NCI-H1417 (cell line): ENCODE measurements around the gene DGKB.
A peak's percentile ranks its signal among the peaks of the same experiment; 100 is the strongest.
"Not testable (repeated sequence)": the region's sequence is repeated elsewhere in the genome, so short reads cannot be mapped to it uniquely, and the experiment has no call there.

Experiments used
- DNase-seq, 3 experiments: peaks; one replicate each; lab custom pipeline; 2025; lab: John Stamatoyannopoulos, UW

DGKB gene

DNA sequence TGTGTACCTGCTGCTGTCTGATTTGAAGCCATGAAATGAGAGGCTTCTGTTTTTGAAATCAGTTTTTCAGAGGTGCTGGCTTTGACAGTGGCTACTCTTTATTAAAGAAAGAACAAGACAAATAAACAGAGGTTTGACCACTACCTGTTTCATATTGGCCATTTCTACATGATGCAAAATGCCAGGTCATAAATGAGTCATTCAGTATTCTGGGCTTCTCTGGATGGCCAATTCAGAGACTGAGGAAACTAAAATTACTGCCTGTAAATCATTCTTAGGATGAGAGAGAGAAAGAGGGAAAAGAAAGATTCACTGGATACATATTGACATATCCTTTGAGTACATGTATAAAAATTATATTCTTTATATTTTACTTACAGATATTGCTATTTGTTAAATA, 609.8 kb downstream of the DGKB start:
- DNase-seq: no peak

DNA sequence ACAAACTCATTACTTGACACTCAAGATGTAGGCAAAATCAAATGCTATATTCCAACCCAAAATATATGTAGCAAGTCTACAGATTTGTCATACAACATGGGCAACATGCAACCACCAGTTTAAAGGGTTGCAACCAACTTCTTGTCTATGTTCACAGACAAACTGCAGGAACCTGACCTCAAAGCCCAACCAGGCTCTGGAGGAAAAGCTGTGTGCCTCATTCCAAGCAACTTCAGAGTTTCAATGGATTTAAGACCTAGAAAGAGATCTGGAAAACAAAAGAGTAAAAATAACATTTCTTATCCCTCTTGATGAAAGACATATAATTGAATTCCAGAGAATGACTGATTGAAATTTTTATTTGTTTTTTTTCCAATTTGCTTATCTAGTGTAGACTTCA, 612.6 kb downstream of the DGKB start:
- no peak for DNase-seq

DNA sequence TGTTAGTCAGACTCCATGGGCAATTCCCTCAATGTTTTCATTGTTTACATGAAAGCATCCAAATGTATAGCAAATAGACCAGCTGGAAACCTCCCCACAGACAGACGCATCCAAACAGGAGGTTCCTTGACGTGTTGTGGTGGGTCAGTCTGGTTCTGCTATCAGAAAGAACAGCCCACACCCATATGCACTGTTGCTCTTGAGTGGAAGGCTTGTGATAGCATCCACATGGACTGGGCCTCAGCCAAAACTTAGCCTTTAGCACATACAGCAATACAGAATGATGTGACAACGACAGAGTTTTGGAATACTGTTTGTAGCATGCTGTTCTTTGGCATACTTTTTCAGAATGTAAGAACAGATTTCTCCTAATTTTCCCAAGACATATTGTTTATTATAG, 613.9 kb downstream of the DGKB start:
- DNase-seq: no peak

DNA sequence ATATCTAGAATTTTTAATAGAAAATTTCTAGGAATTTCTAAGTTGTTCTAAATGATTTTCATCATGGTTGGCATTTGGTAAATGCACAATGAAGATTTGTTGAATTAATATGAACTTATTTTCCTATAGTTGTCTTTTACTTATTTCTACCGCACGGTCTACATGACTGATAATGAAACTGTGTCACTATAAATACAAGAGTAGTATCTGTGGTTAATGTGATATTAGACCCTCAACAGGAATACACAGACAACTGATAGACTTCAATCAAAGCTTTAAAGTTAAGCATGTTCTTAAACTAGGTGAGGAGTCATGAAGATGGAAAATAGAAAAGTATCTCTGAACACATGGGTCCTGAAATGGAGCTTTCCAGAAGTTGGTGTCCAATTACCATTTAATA, 615.2 kb downstream of the DGKB start:
- no peak for DNase-seq

DNA sequence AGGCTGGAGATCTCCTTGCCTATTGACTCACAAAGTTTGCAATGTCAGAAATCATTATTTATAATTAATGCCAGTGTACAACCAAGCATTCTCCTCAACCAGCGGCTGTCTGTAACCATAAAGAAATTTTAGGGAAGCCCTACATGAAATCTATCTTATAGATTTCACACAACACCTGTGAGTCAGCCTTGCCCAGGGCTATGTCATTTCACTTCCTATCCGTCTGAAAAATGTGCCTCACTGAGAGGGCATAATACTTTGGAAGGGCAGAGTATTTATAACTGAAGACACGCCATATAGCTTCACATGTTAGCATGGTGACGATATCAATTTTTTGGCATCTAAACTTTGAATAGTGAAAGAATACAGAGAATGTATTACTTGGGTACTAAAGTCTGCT, 616.5 kb downstream of the DGKB start:
- DNase-seq: no peak

DNA sequence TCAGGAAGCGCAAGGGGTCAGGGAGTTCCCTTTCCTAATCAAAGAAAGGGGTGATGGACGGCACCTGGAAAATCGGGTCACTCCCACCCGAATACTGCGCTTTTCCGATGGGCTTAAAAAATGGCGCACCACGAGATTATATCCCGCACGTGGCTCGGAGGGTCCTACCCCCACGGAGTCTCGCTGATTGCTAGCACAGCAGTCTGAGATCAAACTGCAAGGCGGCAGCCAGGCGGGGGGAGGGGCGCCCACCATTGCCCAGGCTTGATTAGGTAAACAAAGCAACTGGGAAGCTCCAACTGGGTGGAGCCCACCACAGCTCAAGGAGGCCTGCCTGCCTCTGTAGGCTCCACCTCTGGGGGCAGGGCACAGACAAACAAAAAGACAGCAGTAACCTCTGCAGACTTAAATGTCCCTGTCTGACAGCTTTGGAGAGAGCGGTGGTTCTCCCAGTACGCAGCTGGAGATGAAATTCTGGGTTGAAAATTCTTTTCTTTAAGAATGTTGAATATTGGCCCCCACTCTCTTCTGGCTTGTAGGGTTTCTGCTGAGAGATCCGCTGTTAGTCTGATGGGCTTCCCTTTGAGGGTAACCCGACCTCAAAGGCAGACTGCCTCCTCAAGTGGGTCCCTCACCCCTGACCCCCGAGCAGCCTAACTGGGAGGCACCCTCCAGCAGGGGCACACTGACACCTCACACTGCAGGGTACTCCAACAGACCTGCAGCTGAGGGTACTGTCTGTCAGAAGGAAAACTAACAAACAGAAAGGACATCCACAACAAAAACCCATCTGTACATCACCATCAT, 623.3 kb downstream of the DGKB start:
- not testable (repeated sequence) for DNase-seq

DNA sequence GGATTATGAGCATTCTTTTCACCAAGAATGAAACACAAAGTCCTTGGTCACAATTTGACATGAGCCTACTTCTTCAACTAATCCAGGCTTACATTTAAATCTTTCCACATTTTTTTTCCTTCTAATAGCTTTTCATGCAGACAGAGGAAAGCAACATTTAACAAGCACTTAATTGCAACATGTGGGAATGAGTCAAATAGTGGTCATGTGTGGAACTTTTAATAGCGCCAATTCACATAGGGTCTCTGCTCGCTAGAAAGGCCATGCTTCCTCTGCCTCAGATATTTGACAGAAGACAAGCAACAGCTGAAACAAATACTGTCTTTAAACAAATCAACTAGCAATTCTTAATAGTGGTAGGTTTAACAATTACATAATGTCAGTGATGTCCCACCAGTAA, 627.2 kb downstream of the DGKB start:
- DNase-seq: no peak

DNA sequence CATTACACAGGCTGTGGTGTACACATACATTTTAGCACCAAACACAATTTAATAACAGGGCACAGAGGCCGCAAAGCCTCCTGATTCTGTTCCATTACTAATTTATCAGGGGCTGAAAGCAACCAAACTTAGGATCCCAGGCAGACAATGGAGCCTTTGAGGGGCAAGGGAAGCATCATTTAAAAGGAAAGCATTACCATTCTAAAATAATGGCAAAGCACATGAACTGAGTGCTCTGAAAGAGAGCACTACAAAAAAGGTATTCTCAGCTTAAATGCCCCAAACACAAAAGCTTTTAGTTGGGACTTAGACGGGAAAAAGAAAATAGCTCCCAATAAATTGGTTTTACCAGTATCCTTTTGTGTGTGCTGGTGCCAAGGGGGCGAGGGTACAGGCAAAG, 631.1 kb downstream of the DGKB start:
- DNase-seq: peak in 1 of 3 experiments; percentile 14

DNA sequence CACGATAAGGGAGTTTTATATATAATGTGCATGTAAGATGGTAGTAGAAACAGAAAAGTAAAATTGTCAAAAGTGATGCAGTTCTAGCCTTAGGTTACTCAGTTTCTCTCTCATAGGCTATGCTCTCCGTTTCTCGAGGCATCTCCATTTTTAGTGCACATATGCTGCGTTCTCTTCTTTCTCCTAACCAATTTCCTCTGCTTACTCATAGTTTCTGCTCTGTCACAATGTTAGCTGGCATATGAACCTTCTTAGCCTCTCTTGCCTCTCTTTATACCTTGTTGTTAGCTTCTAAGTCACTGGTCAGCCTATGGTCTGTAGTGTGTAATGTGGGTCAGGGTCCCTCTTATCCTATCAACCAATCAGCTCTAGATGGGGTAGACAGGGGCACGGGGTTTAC, 632.5 kb downstream of the DGKB start:
- DNase-seq: no peak

DNA sequence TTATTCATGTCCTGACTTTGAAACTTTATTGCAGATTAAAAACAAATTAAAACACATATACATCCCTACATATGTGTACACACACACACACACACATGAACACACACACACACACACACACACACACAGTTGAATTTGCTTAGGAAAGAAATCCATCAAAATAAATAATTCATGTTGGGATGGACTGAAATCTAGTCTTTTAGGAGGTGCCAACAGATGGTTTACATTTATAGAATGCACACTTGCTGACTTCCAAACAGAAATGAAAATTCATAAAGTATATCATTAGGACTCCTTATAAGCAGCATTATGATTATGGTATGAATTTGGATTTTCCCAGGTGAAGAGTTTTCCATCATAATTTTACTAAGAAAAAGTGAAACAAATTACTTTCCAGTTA, 642.5 kb downstream of the DGKB start:
- DNase-seq: no peak

DNA sequence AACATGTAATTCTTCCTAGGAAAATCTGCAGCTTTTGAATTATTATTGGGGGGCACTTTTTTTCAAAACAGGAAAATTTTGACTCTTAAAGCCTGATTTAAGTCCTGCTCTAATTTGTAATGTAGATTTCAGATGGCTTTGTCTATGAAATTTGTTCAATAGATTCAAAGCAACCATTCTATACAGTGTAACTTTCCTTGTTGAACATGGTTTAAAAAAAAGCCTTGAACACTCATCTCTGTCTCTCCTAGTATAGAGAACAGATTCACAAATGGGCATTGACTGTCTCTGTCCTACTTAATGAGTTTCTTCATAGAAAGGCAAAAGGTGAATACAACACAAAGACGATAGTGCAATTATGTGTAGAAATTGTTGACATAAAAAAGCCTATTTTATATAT, 643.7 kb downstream of the DGKB start:
- no peak for DNase-seq

DNA sequence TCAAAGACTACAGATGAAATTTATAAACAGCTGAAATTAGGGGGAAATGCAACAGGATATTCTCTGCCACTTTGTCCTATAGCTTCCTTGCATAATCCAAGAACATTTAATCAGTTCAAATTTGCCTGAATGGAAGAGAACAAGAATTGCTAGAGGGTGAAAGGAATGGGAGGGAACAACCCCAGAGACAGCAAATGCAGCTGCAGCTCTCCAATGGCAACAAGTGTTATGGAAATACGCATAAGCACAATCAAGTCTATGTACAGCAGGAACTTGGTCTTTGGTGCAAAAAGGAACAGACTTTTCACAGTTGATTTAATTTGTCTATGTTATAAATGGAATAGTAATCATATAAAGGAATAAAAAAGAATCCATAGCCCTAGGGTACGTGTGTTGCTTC, 644.1 kb downstream of the DGKB start:
- no peak for DNase-seq

DNA sequence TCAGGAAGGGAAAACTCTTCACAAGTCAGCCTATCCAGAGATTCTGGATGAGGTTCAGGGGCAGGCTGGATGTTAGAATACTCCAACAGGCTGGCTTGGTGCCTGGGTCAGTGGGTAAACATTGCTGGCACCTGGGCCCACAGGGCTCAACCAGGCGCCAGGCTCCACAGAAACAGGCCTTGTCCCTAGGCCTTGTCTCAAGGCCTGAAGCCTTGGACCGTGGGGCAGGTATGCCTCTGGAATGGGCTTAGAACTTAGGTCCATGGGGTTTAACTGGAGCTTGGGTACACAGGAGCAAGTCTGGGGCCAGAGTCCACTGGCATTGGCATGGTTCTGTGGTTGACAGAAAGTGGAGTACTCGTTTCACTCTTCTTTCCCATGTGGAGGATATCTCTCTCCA, 650.1 kb downstream of the DGKB start:
- no peak for DNase-seq

DNA sequence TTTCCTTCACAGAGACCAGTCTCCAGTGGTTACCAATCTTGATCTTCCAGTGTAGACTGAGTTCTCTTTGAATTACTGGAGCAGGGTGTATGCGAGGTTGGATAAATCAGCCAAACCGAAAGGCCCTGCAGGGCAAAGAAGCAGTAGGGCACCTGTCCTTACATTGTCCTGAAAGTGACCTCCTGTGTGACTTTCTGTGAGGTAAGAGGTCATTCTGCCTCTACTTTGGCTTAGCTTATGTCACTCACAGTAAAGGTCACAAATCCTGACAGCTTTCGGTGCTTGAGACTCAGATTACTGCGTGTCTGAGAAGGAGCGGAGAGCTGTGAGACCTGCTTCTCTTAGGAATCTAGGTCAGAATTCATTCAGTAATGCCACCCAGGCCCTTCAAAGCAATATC, 660.4 kb downstream of the DGKB start:
- no peak for DNase-seq

DNA sequence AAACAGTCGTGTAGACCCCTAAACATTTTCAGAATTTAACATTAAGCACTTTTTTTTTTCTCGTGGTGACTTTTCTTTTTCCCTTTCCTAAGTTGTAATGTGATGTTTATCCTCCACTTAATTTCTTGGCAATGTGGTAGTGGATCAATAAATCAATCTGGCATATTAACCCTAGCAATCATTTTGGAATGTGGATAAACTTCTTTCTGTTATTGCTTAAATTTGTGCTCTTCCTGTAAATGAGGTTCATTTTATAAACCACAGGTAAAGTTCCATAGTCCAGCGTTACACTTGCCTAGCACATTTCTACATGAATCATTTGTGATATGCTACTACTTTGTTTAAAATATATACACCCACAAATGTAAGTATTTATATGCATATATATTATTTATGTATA, 665.7 kb downstream of the DGKB start:
- peak in 1 of 3 experiments; percentile 19 for DNase-seq

DNA sequence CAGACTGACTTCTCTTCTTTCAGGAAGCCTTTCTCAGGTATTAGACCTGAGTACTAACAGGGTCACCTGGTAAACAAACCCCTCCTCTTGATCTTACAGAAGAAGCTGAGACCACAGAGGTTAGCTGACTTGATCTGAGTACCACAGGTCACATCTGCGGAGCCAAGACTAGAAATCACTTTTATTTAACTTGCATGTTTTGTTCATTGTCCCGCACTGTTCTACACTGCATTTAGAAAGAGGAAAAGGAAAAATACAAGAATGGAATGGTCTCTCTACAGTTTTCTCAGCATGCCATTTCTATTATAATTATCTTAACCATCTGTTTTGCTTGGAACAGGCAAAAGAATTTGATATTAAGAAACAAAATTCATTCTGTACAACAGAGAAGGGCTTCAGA, 667.5 kb downstream of the DGKB start:
- no peak for DNase-seq

DNA sequence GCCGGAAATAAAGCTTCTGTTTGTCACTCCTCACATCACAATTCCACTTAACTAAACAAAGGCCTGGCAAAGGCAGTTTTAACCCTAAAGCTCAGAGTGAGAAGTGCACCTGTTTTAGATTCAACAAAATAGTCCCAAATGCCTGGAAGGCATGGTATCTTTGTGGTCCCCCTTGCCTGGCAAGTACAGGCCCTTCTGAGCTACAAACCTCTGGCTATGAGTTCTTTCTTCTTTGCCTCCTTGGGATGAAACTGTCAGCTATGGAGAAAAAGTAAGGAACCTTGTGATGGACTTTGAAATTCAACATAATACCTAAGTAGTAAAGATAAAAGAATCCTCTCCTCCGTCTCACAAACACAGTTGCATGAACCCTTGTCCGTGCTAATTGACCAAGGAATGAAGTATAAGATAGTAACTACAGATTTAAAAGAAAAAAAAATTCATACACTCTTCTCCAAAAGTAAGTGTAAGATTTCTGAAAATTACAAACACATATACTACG, 668.6 kb downstream of the DGKB start:
- DNase-seq: peak in 2 of 3 experiments; percentile 18 to 60

DNA sequence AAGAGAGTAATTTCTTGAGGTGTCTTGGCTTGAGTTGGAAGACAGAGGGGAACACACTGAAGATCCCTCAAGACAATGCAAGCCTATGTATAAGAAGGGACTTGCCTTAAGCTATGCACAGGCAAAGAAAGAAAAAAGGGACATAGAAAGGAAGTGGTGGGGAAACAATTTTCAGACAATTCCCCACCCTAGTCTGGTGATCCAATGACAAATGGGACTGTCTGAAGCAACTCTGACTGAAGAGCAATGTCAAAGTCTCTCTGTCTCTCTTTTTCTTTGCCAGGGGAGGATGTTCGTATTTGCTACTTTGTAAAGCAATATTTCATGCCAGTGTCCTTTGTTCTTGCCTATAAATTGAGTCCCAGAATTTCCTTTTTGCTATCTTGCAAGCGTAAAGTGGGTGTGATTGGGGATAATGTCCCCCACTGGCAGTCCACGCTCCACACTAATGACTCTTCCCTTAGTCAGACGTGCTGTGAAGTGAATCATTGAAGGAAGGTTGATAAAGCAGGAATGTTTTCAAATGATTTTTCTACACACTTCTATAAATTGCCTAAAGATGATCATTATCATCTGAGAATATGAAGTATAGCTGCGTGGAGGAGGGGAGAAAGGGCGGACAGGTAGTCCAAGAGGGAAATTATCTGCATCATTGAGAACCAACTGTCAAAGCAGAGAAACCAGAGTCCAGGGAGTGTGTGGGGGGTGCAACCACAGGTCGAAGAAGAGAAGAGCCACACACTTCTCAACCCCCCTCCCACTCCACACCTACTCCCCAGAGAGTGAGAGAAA, 669.3 kb downstream of the DGKB start:
- peak in 1 of 3 experiments; percentile 92 for DNase-seq

DNA sequence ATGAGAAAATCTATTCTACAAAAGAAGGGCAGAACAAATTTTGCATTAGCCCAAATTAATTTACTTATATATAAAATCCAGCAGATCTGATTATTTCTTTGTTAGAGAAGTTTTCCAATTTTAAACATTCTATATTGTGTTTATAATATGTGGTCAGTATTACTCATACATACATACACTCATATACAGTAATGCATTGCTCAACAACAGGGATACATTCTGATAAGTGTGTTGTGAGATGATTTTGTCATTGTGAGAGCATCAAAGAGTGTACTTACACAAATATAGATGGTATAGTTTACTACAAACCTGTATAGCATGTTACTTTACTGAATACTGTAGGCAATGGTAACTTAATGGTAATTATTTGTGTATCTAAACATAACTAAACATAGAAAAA, 673.5 kb downstream of the DGKB start:
- no peak for DNase-seq

DNA sequence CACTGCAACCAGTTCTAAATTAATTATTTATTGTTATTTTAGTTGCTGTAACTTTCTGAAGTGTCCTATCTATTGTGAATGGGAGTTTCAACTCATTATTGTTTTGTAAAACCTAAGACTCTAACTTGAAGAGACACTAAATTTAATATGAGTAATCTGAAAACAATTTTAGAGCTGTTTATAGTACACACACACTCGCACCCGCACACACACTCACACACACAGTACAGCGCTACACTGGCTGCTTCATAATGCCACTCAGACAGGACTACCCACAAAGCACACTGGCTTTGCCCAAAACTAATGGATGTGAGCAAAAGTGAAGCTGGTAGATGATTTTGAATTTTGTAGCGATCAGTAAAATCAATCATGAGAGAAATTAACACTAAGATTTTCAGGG, 674.2 kb downstream of the DGKB start:
- DNase-seq: no peak

DNA sequence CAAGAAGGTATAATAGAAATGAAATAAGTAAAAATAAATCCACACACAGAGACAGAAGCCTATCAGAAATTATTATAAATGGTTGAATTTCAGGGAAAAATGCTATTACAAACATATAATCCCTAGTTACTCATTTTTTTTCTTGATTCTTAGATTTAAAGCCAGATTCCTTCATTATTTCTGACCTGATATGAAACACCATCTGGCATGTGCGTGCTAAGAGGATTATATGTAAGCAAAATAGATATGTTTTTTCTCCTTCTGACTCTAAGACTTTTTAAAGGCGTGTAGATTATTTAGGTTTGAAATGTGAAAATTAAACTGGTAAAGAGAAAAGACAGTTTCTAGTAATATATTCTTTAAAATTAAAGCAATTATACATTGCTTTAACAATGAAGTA, 676.4 kb downstream of the DGKB start:
- no peak for DNase-seq

DNA sequence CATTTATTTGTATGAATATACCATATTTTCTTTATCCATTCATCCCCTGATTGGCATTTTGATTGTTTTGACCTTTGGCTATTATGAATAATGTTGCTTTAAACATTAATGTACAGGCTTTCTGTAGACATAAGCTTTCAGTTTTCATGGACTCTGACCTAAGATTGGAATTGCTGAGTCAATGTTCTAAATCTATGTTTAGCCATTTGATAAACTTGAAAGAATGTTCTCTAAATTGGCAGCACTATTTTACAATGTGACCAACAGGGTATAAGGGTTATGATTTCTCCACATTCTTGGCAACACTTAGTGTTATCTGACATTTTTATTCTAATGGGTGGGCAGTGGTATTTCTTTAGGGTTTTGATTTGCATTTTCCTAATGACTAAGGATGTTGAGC, 683.4 kb downstream of the DGKB start:
- DNase-seq: no peak

DNA sequence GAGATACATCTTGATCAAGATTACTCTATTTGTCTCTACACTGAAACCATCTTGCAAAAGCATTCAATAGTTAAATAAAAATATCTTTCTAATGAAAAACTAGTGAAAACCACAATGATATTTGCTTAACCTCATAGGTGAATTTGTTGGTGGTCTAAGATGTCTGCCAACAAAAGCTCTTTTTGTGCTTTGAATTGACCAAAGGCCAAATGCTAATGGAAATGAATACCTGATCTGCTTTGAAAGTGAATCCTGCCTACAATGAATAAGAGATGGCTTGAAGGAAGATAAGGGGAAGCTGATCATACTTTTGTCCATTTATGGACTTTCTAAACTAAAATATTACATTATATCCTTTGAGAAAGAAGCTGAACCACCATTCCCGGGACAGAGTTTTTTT, 684.2 kb downstream of the DGKB start:
- no peak for DNase-seq
